T-helper 1 cell treated with Interleukin-12 subunit alpha and Interleukin-12 subunit beta and Interleukin-4 antibody, amounts not matched to agents 30 ng/mL and 1 ng/mL, for 36 hours (primary cell): ENCODE results near the gene CRYBG1. TPM values are rescaled to one million over a fixed set of nuclear protein-coding genes. Genes with fewer than 3 reads are reported as not detected.

Experiments used
- intact Hi-C: fragments of 100-400 bp; cut with micrococcal nuclease; formaldehyde crosslinking; loops from one replicate; pipeline ENCODE4 v1.15.1; 2024
- total RNA-seq: library from RNA; stranded (reverse); gene quantifications from 2 replicates; pipeline ENCODE4 v1.2.3, GENCODE V29; 2022

Gene CRYBG1
- total RNA-seq, 1 donor from 2014 or later = 16.9 TPM

- intact Hi-C loops = no loop called here
Measured at GRCh38 chr6:106618324-106618723, 257.8 kb downstream of the CRYBG1 start.

- intact Hi-C loops = no loop called here
Measured at GRCh38 chr6:106619223-106619622, 258.7 kb downstream of the CRYBG1 start.

GRCh38 chr6:106620931-106621672 lies 260.6 kb downstream of the CRYBG1 start:
- intact Hi-C loops = no loop called here

Other genes with a start within 250 kb of the CRYBG1 start
- gene ATG5, start 35.0 kb upstream of the CRYBG1 start, total RNA-seq = 33.8 and 35.9 TPM in 2 replicates